HEK293T (cell line): ENCODE measurements around the gene CFDP1.

Experiments used
- ARNT ChIP-seq: fragments of 450-650 bp; IDR thresholded peaks from 2 replicates; pipeline ENCODE4 v1.6.1; 2017; ENCODE audit warnings: mild to moderate bottlenecking
- BHLHE40 ChIP-seq: fragments of 450-650 bp; IDR thresholded peaks from 2 replicates; pipeline ENCODE4 v1.6.1; 2016; ENCODE audit warnings: mild to moderate bottlenecking, moderate library complexity, borderline replicate concordance
- FOXA1 ChIP-seq: fragments of 450-650 bp; IDR thresholded peaks from 2 replicates; pipeline ENCODE4 v1.6.1; 2016; ENCODE audit warnings: mild to moderate bottlenecking
- FOXK2 ChIP-seq: fragments of 450-650 bp; IDR thresholded peaks from 2 replicates; pipeline ENCODE4 v1.6.1; 2016; ENCODE audit warnings: mild to moderate bottlenecking
- FOXM1 ChIP-seq: fragments of 450-650 bp; IDR thresholded peaks from 2 replicates; pipeline ENCODE4 v1.6.1; 2017; ENCODE audit warnings: mild to moderate bottlenecking, borderline replicate concordance
- HDGF ChIP-seq: fragments of 450-650 bp; IDR thresholded peaks from 2 replicates; pipeline ENCODE4 v1.6.1; 2017; ENCODE audit warnings: antibody characterized with exemption, borderline replicate concordance
- LEF1 ChIP-seq: fragments of 450-650 bp; IDR thresholded peaks from 2 replicates; pipeline ENCODE4 v1.6.1; 2017; ENCODE audit warnings: mild to moderate bottlenecking, borderline replicate concordance
- PKNOX1 ChIP-seq: fragments of 450-650 bp; IDR thresholded peaks from 2 replicates; pipeline ENCODE4 v1.6.1; 2016
- SP1 ChIP-seq: fragments of 450-650 bp; IDR thresholded peaks from 2 replicates; pipeline ENCODE4 v1.6.1; 2017
- ZNF384 ChIP-seq: fragments of 450-650 bp; IDR thresholded peaks from 2 replicates; pipeline ENCODE4 v1.6.1; 2016

DNA sequence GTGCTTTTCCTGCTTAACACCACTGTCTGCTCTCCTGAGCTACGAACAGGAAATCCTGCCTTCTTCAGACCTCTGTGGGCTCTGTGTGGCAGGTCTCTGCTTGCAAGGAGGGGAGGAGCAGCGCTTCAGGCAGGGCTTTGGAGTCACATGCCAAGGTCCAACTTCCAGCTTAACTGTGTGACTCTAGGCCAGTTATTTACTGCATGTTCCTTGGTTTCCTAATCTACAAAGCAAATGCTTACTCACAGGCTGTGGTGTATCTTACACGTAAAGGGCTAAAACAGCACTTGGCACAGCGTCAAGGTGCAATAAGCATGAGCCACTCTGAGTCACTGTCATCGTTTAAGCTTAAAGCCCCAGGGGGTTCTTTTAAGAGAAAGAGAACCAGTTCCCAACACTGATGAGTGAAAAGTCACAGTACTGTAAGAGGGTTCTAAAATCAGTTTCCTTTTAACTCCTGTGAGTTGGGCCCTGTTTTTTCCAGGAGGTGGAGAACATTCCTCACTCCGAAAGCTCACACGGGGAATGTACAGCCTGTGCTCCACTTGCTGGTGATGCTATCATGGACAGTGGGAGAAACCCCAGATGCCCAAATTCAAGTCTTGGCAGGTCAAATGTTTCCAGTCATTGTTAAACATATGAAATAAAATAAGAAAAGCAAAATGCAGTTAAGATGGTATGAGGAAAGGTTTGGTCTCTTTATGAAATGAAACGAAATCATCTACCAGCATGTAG is 127.8 kb downstream of the CFDP1 start:
- TF ChIP-seq PKNOX1 (no peak), FOXA1 (no peak), BHLHE40 (no peak), HDGF (no peak), ARNT (0 out of 2 replicates have a peak, but pooled peaks have one; percentile 9), FOXK2 (no peak), FOXM1 (no peak), ZNF384 (no peak), SP1 (no peak), LEF1 (no peak)
